GM12878 (cell line): ENCODE measurements around the gene UQCR11. TPM values are rescaled to one million over a fixed set of nuclear protein-coding genes. Genes with fewer than 3 reads are reported as not detected.

Experiments
- ELK1 ChIP-seq: IDR thresholded peaks from 2 replicates; pipeline ENCODE4 v1.6.1; 2012; ENCODE audit warnings: low read depth, low read length, improper control_type of control experiment
- IKZF2 ChIP-seq, 2 experiments: fragments of 450-650 bp; IDR thresholded peaks; 2 replicates each; pipeline ENCODE4 v1.6.1; 2017; ENCODE audit warnings: mild to moderate bottlenecking in 2 of 2, moderate library complexity in 2 of 2
- KAT2A ChIP-seq: conservative IDR thresholded peaks from 2 replicates; pipeline ENCODE4 v1.6.1; 2011; ENCODE audit warnings: low read depth, low read length; ENCODE audit not compliant: control insufficient read depth
- NFIC ChIP-seq: IDR thresholded peaks from 2 replicates; pipeline ENCODE4 v1.6.1; 2012; ENCODE audit warnings: low read depth, mild to moderate bottlenecking, inconsistent platforms, low read length, moderate library complexity
- POLR2AphosphoS5 ChIP-seq: IDR thresholded peaks from 2 replicates; pipeline ENCODE4 v1.6.1; 2011; ENCODE audit warnings: mild to moderate bottlenecking, low read length, inconsistent platforms
- RFX5 ChIP-seq: IDR thresholded peaks from 2 replicates; pipeline ENCODE4 v1.6.1; 2011; ENCODE audit warnings: low read depth, low read length, improper control_type of control experiment
- SMAD5 ChIP-seq: IDR thresholded peaks from 2 replicates; pipeline ENCODE4 v1.6.1; 2016; ENCODE audit warnings: antibody characterized with exemption, low read depth
- STAT1 ChIP-seq: fragments of 450-650 bp; conservative IDR thresholded peaks from 2 replicates; pipeline ENCODE4 v1.6.1; 2014; ENCODE audit warnings: antibody characterized with exemption, mild to moderate bottlenecking
- TCF7 ChIP-seq: IDR thresholded peaks from 2 replicates; pipeline ENCODE4 v1.6.1; 2014; ENCODE audit warnings: antibody characterized with exemption, borderline replicate concordance
- WRNIP1 ChIP-seq: IDR thresholded peaks from 2 replicates; pipeline ENCODE4 v1.6.1; 2011; ENCODE audit warnings: low read depth, low read length, improper control_type of control experiment, borderline replicate concordance
- ZNF592 ChIP-seq: fragments of 450-650 bp; IDR thresholded peaks from 2 replicates; pipeline ENCODE4 v1.6.1; 2017; ENCODE audit warnings: mild to moderate bottlenecking, moderate library complexity
- polyA plus RNA-seq, 11 experiments: library from polyadenylated mRNA; depleted of rRNA in 4 of 11; unstranded in 6 of 11; stranded (reverse) in 5 of 11; fragments of >200 nt; fragmentation: Nextera tagmentation in 4 of 11; fragmentation: Illumina TruSeq in 1 of 11; extraction: Ambion mirVana in 4 of 11; extraction: Trizol in 1 of 11; gene quantifications; 1 replicate in 1 of 11; 2 replicates in 10 of 11; pipeline versions ENCODE4 v1.2.1 to v1.2.3, GENCODE V29; 2011 to 2016; ENCODE audit warnings: inconsistent platforms in 2 of 11, missing spikeins in 2 of 11, low read depth in 1 of 11
- total RNA-seq, 4 experiments: library from RNA; depleted of rRNA in 3 of 4; stranded (reverse); fragments of >200 nt in 3 of 4; fragmentation: Illumina TruSeq in 1 of 4; extraction: Trizol in 1 of 4; gene quantifications; 2 replicates each; pipeline versions ENCODE4 v1.2.1 to v1.2.3, GENCODE V29; 2013 to 2021

The UQCR11 gene
- total and polyA plus RNA-seq, 10 of the 15 experiments (the other 5 are each of a cell fraction or from before 2014, with no cell fraction given): 28.6 to 586 (median 193) TPM

GRCh38 chr19:1605236-1606137, at the start of gene UQCR11 (continued):
- TF ChIP-seq POLR2AphosphoS5: peak; percentile 45; the same call in 1 of the 2 replicates
- no peak for TF ChIP-seq KAT2A
- no peak for TF ChIP-seq STAT1
- TF ChIP-seq NFIC: no peak
- peak; percentile 5; the same call in 1 of the 2 replicates for TF ChIP-seq ELK1
- peak; percentile 37 to 45; a peak in 2 of 4 replicates for TF ChIP-seq IKZF2 (IDR thresholded peaks at IDR 0.05)
- TF ChIP-seq SMAD5: peak; percentile 17; the same call in 1 of the 2 replicates
- TF ChIP-seq RFX5: no peak
- no peak for TF ChIP-seq ZNF592
- TF ChIP-seq WRNIP1: peak; percentile 94
- TF ChIP-seq TCF7: no peak
